Measurements from ENCODE around the gene SGCA. TPM values are rescaled to one million over a fixed set of nuclear protein-coding genes. Genes with fewer than 3 reads are reported as not detected.

The SGCA gene
- total and polyA plus RNA-seq, 9 of the 15 experiments (the other 6 are each of a cell fraction or from before 2014, with no cell fraction given) = not detected

DNA sequence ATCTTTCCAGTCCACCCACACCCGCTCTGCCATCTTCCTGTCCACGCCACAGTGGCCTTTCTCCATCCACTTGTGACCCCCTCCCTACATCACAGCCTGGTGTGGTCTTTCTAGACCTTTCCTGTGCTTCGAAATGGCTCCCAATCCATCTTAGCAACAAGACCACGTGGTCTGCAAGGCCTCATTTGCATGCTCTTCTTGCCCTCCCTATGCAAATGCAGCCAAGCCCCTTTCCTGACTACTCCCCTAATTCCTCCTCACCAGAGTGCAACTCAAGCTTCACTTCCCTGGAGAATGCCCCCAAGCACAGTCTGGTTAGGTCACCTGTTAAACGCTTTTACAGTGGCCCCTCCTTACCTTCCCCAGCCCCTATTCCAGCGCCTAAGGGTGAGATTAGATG lies 21.4 kb upstream of the SGCA start:
- peaks cover 17% of the 10 kb centered on the region for H3K9me1 ChIP-seq (ENCODE audit: control insufficient read depth, insufficient read depth, low read length)
- ATAC-seq (no peak), DNase-seq (ENCODE audit: extremely low read depth in 1 of 4, low spot score in 3 of 4) (no peak), FAIRE-seq (peak; percentile 23)
- H3K4me2 ChIP-seq (ENCODE audit: insufficient read depth, low read length) = no peak overlapping the region
- peaks cover 20% of the 10 kb centered on the region for H4K20me1 ChIP-seq (replicated peaks; ENCODE audit: control insufficient read depth, insufficient read depth, low read length)
- intact Hi-C loops (cut with micrococcal nuclease) = no loop called here
- no peak overlapping the region for H3K9ac ChIP-seq (ENCODE audit: insufficient read depth in 1 of 2, low read depth in 2 of 2, low read length in 2 of 2)
- H2AFZ ChIP-seq (ENCODE audit: low read depth, low read length) = no peak overlapping the region
- no peak overlapping the region; the same call in 2 of the 3 replicates for H3K27ac ChIP-seq (ENCODE audit: extremely low read depth, low read depth, low read length)
- H3K4me1 ChIP-seq (replicated peaks in 1 of 2; ENCODE audit: control insufficient read depth in 2 of 2, insufficient read depth in 2 of 2, low read length in 2 of 2) = peaks cover 25 to 57% of the 10 kb centered on the region in 2 experiments; a peak in 4 of 5 replicates
- in situ Hi-C loops (cut with MboI) = no loop called here
- no peaks in the 10 kb centered on the region for H3K27me3 ChIP-seq (ENCODE audit: control insufficient read depth in 2 of 2, insufficient read depth in 2 of 2, low read length in 2 of 2)
- no peaks in the 10 kb centered on the region for H3K9me3 ChIP-seq (replicated peaks; ENCODE audit: control insufficient read depth, insufficient read depth, low read depth, low read length)
- H3K36me3 ChIP-seq (ENCODE audit: control insufficient read depth, insufficient read depth, low read length) = peaks cover 85% of the 10 kb centered on the region
- WGBS (ENCODE audit: insufficient coverage, low coverage, missing lambda C conversion rate) = 80% methylated on average over 6 of the region's 6 CpGs
- CTCF ChIA-PET (ENCODE audit: low intra/inter-chr PET ratio) = no interaction called here
- no TSS peak for BruUV-seq (replicated peaks)
- no peak overlapping the region for H3K4me3 ChIP-seq
- peaks cover 70% of the 10 kb centered on the region for H3K79me2 ChIP-seq (ENCODE audit: control insufficient read depth, insufficient read depth, low read length)
- POLR2A ChIA-PET = interaction anchor here (1.1 kb wide), 1 partner anchor 10 kb away, joined by 5 read pairs; no protein-coding TSS in a partner anchor
- TF ChIP-seq DACH1 (IDR thresholded peaks at IDR 0.05; ENCODE audit: partially characterized antibody) (no peak), KLF13 (tag; IDR thresholded peaks at IDR 0.05; ENCODE audit: borderline replicate concordance, low read depth) (no peak), ZFP30 (CRISPR knock-in tag; IDR thresholded peaks at IDR 0.05; ENCODE audit: borderline replicate concordance) (no peak), ZNF77 (CRISPR knock-in tag; IDR thresholded peaks at IDR 0.05) (no peak), SRSF3 (IDR thresholded peaks at IDR 0.05; ENCODE audit: insufficient read depth, low read length) (no peak), ZNF197 (CRISPR knock-in tag; IDR thresholded peaks at IDR 0.05; ENCODE audit: low read depth) (no peak), ETV6 (IDR thresholded peaks at IDR 0.05; ENCODE audit: borderline replicate concordance in 1 of 2, low read depth in 2 of 2, low read length in 1 of 2) (no peak), ETV6 (CRISPR knock-in tag; IDR thresholded peaks at IDR 0.05; ENCODE audit: borderline replicate concordance) (no peak), ARNT (IDR thresholded peaks at IDR 0.05) (no peak), ARID1B (IDR thresholded peaks at IDR 0.05) (no peak), ZC3H8 (IDR thresholded peaks at IDR 0.05) (no peak), NFRKB (IDR thresholded peaks at IDR 0.05; ENCODE audit: low read depth) (no peak), CCAR2 (IDR thresholded peaks at IDR 0.05; ENCODE audit: low read depth, low read length) (no peak), NCOA6 (IDR thresholded peaks at IDR 0.05) (no peak), ERF (CRISPR knock-in tag; IDR thresholded peaks at IDR 0.05) (no peak), FIP1L1 (IDR thresholded peaks at IDR 0.05; ENCODE audit: low read depth, low read length, poor library complexity, severe bottlenecking) (no peak)
- TF ChIP-seq, protein P1, sequence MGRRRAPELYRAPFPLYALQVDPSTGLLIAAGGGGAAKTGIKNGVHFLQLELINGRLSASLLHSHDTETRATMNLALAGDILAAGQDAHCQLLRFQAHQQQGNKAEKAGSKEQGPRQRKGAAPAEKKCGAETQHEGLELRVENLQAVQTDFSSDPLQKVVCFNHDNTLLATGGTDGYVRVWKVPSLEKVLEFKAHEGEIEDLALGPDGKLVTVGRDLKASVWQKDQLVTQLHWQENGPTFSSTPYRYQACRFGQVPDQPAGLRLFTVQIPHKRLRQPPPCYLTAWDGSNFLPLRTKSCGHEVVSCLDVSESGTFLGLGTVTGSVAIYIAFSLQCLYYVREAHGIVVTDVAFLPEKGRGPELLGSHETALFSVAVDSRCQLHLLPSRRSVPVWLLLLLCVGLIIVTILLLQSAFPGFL (CRISPR knock-in tag; IDR thresholded peaks at IDR 0.05) = no peak
- TF ChIP-seq, protein P2, sequence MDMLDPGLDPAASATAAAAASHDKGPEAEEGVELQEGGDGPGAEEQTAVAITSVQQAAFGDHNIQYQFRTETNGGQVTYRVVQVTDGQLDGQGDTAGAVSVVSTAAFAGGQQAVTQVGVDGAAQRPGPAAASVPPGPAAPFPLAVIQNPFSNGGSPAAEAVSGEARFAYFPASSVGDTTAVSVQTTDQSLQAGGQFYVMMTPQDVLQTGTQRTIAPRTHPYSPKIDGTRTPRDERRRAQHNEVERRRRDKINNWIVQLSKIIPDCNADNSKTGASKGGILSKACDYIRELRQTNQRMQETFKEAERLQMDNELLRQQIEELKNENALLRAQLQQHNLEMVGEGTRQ (CRISPR knock-in tag; IDR thresholded peaks at IDR 0.05) = peak; percentile 43
- TF ChIP-seq, protein P3, sequence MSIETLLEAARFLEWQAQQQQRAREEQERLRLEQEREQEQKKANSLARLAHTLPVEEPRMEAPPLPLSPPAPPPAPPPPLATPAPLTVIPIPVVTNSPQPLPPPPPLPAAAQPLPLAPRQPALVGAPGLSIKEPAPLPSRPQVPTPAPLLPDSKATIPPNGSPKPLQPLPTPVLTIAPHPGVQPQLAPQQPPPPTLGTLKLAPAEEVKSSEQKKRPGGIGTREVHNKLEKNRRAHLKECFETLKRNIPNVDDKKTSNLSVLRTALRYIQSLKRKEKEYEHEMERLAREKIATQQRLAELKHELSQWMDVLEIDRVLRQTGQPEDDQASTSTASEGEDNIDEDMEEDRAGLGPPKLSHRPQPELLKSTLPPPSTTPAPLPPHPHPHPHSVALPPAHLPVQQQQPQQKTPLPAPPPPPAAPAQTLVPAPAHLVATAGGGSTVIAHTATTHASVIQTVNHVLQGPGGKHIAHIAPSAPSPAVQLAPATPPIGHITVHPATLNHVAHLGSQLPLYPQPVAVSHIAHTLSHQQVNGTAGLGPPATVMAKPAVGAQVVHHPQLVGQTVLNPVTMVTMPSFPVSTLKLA (conservative IDR thresholded peaks at IDR 0.05) = peak in 1 of 2 experiments; percentile 32; a peak in 1 of 4 replicates
- TF ChIP-seq, protein P4, sequence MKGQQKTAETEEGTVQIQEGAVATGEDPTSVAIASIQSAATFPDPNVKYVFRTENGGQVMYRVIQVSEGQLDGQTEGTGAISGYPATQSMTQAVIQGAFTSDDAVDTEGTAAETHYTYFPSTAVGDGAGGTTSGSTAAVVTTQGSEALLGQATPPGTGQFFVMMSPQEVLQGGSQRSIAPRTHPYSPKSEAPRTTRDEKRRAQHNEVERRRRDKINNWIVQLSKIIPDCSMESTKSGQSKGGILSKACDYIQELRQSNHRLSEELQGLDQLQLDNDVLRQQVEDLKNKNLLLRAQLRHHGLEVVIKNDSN (CRISPR knock-in tag; IDR thresholded peaks at IDR 0.05) = peak; percentile 62
